Vagina (tissue), 2 donors: Measurements from ENCODE around the gene C1orf116.

Source experiments
- CTCF ChIP-seq, 3 experiments: fragments of 450-650 bp in 2 of 3; fragments of 200-600 bp in 1 of 3; sonication (generic) in 1 of 3; IDR thresholded peaks; one replicate each; pipeline ENCODE4 v1.5.1; 2017 to 2019; ENCODE audit warnings: antibody characterized with exemption in 3 of 3, mild to moderate bottlenecking in 2 of 3, moderate library complexity in 2 of 3
- POLR2AphosphoS5 ChIP-seq, 2 donors: sonication (generic); formaldehyde crosslinking; IDR thresholded peaks; one replicate each; pipeline ENCODE4 v1.9.0; 2017; ENCODE audit warnings: antibody characterized with exemption in 2 of 2, mild to moderate bottlenecking in 2 of 2, low read depth in 1 of 2; ENCODE audit not compliant: insufficient read depth in 1 of 2

GRCh38 chr1:207048041-207048440, 15.5 kb upstream of the C1orf116 start:
- TF ChIP-seq CTCF (IDR thresholded peaks at IDR 0.05) = no peak
- no peak for TF ChIP-seq POLR2AphosphoS5 (IDR thresholded peaks at IDR 0.05; ENCODE audit: insufficient read depth in 1 of 2, low read depth in 1 of 2)
